ENCODE data around the gene BEGAIN.
A peak's percentile ranks its signal among the peaks of the same experiment; 100 is the strongest.
"Not testable (repeated sequence)": the region's sequence is repeated elsewhere in the genome, so short reads cannot be mapped to it uniquely, and the experiment has no call there.

The BEGAIN gene

DNA sequence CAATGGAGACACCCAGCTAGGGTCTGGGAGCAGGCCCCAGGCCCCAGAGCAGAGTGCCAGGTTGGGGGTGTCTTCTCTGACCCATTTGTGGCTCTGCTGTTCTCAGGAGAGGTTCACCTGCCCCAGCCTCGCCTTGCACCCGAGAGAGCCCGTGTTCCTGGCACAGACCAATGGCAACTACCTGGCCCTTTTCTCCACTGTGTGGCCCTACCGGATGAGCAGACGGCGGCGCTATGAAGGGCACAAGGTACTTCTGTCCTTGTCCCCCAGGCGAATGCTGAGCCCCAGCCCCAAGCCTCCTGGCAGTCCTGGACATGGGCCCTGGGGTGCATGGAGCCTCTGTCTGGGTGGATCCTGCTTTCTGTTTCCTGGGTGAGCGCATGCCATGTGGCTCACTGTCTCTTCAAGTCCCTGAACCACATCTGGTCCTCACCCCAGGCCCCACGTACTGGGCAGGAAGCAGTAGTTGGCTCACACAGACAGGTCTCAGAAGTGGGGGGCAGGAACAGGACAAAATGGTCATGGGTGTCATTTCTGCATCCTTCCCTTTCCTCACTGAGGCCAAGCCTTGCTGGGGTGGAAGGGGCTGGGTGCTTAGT is 58.2 kb downstream of the BEGAIN start:
- H3K9me3 ChIP-seq = no peaks in the 10 kb centered on the region
- no peaks in the 10 kb centered on the region for H4K20me1 ChIP-seq
- H3K36me3 ChIP-seq = peaks cover 14% of the 10 kb centered on the region
- H3K9ac ChIP-seq = no peak overlapping the region
- no peak for TF ChIP-seq Cebpa-rat (IDR thresholded peaks at IDR 0.05)
- peaks cover 4% of the 10 kb centered on the region; the same call in 1 of the 2 replicates for H3K27me3 ChIP-seq
- no peak overlapping the region for H3K4me2 ChIP-seq
- no peak overlapping the region for H3K4me3 ChIP-seq
- peaks cover 42% of the 10 kb centered on the region for H3K4me1 ChIP-seq
- no peak overlapping the region for H3K27ac ChIP-seq

DNA sequence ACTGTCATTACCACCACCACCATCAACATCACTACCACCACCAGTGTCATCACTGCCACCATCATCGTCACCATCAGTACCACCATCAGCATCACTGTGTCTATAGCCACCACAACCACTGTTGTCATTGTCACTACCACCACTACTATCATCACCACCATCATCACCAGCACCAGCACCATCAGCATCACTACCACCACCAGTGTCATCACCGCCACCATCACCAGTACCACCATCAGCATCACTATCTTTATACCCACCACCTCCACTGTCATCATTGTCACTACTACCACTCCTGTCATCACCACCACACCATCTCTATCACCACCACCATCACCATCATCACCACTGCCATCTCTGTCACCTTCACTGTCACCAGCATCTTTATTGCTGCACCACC is 60.6 kb downstream of the BEGAIN start:
- H3K36me3 ChIP-seq = peaks cover 14% of the 10 kb centered on the region
- no peak overlapping the region for H3K4me2 ChIP-seq
- H3K27ac ChIP-seq = no peak overlapping the region
- peaks cover 4% of the 10 kb centered on the region; the same call in 1 of the 2 replicates for H3K27me3 ChIP-seq
- H3K4me1 ChIP-seq = peaks cover 37% of the 10 kb centered on the region
- H3K9ac ChIP-seq = no peak overlapping the region
- TF ChIP-seq Cebpa-rat (IDR thresholded peaks at IDR 0.05) = no peak
- H3K4me3 ChIP-seq = no peak overlapping the region
- no peaks in the 10 kb centered on the region for H4K20me1 ChIP-seq
- H3K9me3 ChIP-seq = no peaks in the 10 kb centered on the region

DNA sequence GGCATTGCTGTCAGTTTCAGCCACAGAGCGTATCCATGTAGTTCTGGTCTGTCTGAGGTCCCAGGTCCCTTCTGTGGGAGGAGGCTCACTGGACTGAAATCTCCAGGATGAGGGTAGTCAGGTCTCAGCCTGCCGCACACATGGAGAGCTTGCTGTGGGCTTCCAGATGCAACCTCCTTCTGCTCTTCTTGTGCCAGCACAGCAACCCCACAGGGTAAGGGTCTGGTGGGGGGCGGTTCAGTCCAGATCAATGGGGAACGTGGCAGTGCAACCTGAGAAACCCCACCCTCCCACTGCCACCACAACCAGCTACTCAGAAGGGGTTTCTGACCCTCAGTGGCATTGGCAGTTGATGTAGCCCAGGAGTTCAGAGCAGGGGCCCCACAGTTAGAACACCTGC is 61.2 kb downstream of the BEGAIN start:
- Histone ChIP-seq H3K36me3 (peaks cover 14% of the 10 kb centered on the region), H3K27me3 (peaks cover 4% of the 10 kb centered on the region; the same call in 1 of the 2 replicates), H3K9ac (no peak overlapping the region), H3K27ac (no peak overlapping the region), H3K4me2 (no peak overlapping the region), H3K4me1 (peaks cover 35% of the 10 kb centered on the region), H4K20me1 (no peaks in the 10 kb centered on the region), H3K4me3 (no peak overlapping the region), H3K9me3 (no peaks in the 10 kb centered on the region)
- TF ChIP-seq Cebpa-rat (IDR thresholded peaks at IDR 0.05) = no peak

DNA sequence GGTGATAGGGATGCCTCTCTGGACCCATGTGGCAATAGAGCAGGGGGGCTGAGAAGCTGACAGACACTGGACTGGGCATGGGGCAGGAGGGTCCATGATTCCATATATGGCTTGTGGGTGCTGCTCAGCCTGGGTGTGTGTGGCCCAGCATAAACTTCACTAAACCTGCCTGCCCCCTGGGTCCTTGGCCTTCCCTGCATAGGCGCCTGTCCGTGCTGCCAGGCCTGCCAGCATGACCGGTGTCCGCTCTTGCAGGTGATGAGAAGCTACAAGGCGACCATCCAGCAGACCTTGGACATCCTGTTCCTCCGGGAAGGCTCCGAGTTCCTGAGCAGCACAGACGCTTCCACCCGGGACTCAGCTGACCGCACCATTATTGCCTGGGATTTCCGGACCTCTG is 61.6 kb downstream of the BEGAIN start:
- Histone ChIP-seq H3K9ac (no peak overlapping the region), H3K27me3 (peaks cover 4% of the 10 kb centered on the region; the same call in 1 of the 2 replicates), H3K4me2 (no peak overlapping the region), H3K9me3 (no peaks in the 10 kb centered on the region), H3K4me3 (no peak overlapping the region), H3K27ac (no peak overlapping the region), H4K20me1 (no peaks in the 10 kb centered on the region), H3K4me1 (peaks cover 32% of the 10 kb centered on the region), H3K36me3 (peaks cover 14% of the 10 kb centered on the region)
- no peak for TF ChIP-seq Cebpa-rat (IDR thresholded peaks at IDR 0.05)

DNA sequence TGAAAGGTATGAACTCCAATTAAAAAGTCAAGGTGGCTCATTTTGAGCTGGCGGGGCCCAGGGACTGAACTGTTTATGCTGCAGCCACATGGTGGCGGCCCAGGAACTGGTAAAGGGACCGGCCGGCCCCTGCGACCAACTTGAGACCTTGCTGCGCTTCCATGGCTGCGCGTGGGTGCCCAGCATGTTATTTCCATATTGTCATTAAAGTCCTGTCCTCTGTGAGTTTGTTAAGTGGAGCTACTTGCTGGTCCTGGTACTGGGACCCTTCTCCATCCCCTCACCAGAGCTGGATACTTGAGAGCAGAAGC is 62.3 kb downstream of the BEGAIN start:
- TF ChIP-seq Cebpa-rat (IDR thresholded peaks at IDR 0.05) = no peak
- Histone ChIP-seq H3K4me2 (no peak overlapping the region), H4K20me1 (no peaks in the 10 kb centered on the region), H3K4me3 (no peak overlapping the region), H3K27ac (no peak overlapping the region), H3K27me3 (peaks cover 4% of the 10 kb centered on the region; the same call in 1 of the 2 replicates), H3K36me3 (peaks cover 14% of the 10 kb centered on the region), H3K9ac (no peak overlapping the region), H3K4me1 (peaks cover 32% of the 10 kb centered on the region), H3K9me3 (no peaks in the 10 kb centered on the region)

DNA sequence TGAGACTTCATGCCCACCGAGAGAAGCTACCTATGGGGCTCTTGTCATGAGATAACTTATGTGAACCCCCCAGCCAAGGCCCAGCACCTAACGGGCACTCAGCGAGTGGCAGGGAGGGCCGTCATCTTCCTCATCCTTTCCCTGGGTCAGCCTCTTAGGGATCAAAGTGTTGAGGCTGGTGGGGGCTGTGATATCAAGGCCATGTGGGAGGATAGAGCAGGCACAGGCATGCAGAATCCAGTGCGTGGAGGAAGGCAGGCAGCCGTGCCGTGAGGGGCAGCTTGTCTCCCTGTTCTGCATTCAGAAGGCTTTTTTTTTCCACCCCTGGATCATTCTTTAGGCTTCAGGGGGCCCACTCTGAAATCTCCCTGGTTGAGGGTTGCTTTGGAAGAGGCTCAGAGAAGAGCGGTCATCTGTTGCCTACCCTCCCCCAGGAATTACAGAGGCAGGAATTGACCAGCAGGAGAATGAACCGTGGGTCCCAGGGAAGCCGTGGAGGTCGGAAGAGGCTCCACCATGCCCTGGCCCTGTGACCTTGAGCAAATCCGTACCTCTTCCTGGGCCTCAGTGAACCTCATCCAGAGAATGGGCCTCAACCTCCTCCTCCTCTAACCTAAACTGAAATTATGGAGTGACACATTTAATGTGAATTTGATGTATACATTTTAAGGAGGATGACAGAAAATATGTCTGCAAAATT is 62.8 kb downstream of the BEGAIN start:
- H3K4me2 ChIP-seq = no peak overlapping the region
- H3K9me3 ChIP-seq = no peaks in the 10 kb centered on the region
- peaks cover 14% of the 10 kb centered on the region for H3K36me3 ChIP-seq
- H3K9ac ChIP-seq = no peak overlapping the region
- no peaks in the 10 kb centered on the region for H4K20me1 ChIP-seq
- no peak overlapping the region for H3K27ac ChIP-seq
- peaks cover 28% of the 10 kb centered on the region for H3K4me1 ChIP-seq
- no peak overlapping the region for H3K4me3 ChIP-seq
- H3K27me3 ChIP-seq = peaks cover 4% of the 10 kb centered on the region; the same call in 1 of the 2 replicates
- no peak for TF ChIP-seq Cebpa-rat (IDR thresholded peaks at IDR 0.05)

DNA sequence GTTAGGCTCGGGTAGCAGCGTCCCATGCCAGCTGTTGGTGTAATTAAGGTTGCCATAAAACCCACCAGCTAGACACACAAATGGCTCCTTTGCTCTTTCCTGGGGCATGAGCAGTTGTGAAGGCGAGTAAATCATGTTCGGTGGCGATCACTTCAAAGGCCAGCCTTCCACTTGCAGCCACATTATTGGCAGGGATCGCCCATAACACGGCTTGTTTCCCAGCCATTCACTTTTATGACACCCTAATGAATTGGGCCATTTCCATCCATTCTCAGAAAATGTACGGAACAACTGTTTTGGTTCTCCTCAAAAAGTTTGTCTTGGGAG is 63.4 kb downstream of the BEGAIN start:
- peaks cover 23% of the 10 kb centered on the region for H3K4me1 ChIP-seq

DNA sequence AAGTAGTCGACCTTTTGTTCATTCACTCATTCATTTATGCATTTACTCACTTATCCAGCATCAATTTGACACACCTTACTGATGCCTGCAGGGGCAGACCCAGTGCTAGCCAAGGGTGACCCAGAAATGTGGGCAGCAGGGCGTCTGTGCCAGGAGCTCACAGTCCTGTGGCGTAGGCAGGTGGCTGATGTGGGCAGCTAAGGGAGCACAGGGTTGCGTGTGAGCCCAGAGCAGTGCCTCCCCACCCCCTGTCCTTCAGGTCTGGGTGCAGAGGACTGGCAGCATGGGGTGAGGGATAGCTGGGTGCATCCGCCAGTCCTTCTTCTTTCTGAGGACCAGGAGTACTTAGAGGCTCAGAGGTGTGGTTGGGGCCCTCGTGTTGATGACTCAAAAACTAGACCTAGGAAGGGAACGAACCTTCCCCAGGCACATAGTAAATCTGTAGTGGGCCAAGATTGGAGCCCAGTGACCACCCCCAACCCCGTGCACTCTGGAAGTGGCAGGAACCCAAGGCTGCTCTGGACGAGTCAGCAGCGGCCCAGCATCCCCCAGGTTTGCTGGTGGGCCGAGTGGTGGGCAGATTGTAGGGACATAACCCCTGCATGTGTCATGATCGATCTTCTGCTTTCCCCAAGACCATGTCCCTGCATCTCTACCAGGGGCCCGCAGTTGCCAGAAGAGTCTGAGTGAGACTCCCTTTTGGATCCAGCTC is 63.9 kb downstream of the BEGAIN start:
- peak overlapping the region; percentile 67 for H3K4me2 ChIP-seq
- H3K27ac ChIP-seq = peak overlapping the region; percentile 42
- peaks cover 14% of the 10 kb centered on the region for H3K36me3 ChIP-seq
- H3K9me3 ChIP-seq = no peaks in the 10 kb centered on the region
- H3K4me3 ChIP-seq = no peak overlapping the region
- peaks cover 23% of the 10 kb centered on the region for H3K4me1 ChIP-seq
- no peaks in the 10 kb centered on the region for H4K20me1 ChIP-seq
- no peak overlapping the region for H3K9ac ChIP-seq
- peaks cover 4% of the 10 kb centered on the region; the same call in 1 of the 2 replicates for H3K27me3 ChIP-seq
- no peak for TF ChIP-seq Cebpa-rat (IDR thresholded peaks at IDR 0.05)

More for the DNA sequence above, 63.4 kb downstream of the BEGAIN start:
- no peaks in the 10 kb centered on the region for H3K9me3 ChIP-seq
- no peak overlapping the region for H3K4me2 ChIP-seq
- no peak overlapping the region for H3K27ac ChIP-seq
- no peaks in the 10 kb centered on the region for H4K20me1 ChIP-seq
- peaks cover 14% of the 10 kb centered on the region for H3K36me3 ChIP-seq
- peaks cover 4% of the 10 kb centered on the region; the same call in 1 of the 2 replicates for H3K27me3 ChIP-seq
- H3K4me3 ChIP-seq = no peak overlapping the region
- H3K9ac ChIP-seq = no peak overlapping the region
- no peak for TF ChIP-seq Cebpa-rat (IDR thresholded peaks at IDR 0.05)

DNA sequence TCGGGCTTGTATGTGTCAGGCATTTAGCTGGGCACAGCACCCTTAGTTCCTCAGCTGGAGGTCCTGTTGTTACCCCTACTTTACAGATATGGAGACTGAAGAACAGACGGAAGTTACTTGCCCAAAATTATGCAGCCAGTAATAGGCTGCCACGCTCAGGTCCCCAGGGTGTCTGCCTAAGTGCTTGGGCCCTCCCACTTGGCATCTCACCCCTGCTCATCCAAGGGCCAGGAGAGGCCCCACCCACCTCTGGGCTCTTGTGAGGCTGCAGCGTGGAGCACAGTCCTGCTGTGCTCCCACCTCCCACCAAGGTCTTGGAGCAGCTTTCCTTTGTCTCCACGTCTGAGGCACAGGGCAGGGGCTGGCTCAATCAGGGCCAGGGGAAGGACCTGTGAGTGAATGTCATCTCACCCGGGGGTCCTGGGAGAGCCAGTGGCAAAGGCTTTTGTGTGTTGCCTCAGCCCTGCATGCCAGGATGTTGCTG is 64.6 kb downstream of the BEGAIN start:
- Histone ChIP-seq H4K20me1 (no peaks in the 10 kb centered on the region), H3K9me3 (no peaks in the 10 kb centered on the region), H3K27me3 (peaks cover 4% of the 10 kb centered on the region; the same call in 1 of the 2 replicates), H3K27ac (peak overlapping the region; percentile 42; the same call in 1 of the 2 replicates), H3K4me1 (peaks cover 24% of the 10 kb centered on the region), H3K4me3 (no peak overlapping the region), H3K36me3 (peaks cover 13% of the 10 kb centered on the region), H3K9ac (no peak overlapping the region; the same call in 1 of the 2 replicates), H3K4me2 (peak overlapping the region; percentile 67)
- no peak for TF ChIP-seq Cebpa-rat (IDR thresholded peaks at IDR 0.05)

DNA sequence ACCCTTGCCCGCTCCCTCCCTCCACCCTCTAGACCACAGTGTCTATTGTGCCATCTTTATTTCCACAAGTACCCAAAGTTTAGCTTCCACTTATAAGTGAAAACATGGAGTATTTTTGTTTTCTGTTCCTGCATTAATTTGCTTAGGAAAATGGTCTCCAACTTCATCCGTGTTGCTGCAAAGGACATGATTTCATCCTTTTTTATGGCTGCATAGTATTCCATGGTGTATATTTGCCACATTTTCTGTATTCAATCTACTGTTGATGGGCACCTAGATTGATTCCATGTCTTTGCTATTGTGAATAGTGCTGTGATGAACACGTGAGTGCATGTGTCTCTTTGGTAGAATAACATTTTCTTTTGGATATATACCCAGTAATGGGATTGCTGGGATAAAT is 81.2 kb downstream of the BEGAIN start:
- not testable (repeated sequence) for H3K9ac ChIP-seq, H3K27me3 ChIP-seq, H3K4me3 ChIP-seq

More for the DNA sequence above, 81.2 kb downstream of the BEGAIN start:
- H3K4me1 ChIP-seq, H3K27ac ChIP-seq, H4K20me1 ChIP-seq, H3K4me2 ChIP-seq, H3K36me3 ChIP-seq: not testable (repeated sequence)
- H3K9me3 ChIP-seq = peaks cover 13% of the 10 kb centered on the region

All from BLaER1 (cell line).